Left renal pelvis (tissue), 4 donors: Measurements from ENCODE around the gene GALR1. TPM values are rescaled to one million over a fixed set of nuclear protein-coding genes. Genes with fewer than 3 reads are reported as not detected.

Source experiments
- DNase-seq, 4 donors: peaks; one replicate each; pipeline ENCODE4 v3.0.0-alpha.2; 2013; ENCODE audit warnings: low read depth in 4 of 4, low spot score in 3 of 4
- polyA plus RNA-seq, 4 donors: library from polyadenylated mRNA; unstranded; fragments of 120-200 nt; gene quantifications; one replicate each; pipeline ENCODE4 v1.2.1, GENCODE V29; 2013; ENCODE audit not compliant: insufficient read length in 4 of 4

Gene GALR1
- polyA plus RNA-seq, 4 donors: 0.07 to 0.19 (median 0.12) TPM

DNA sequence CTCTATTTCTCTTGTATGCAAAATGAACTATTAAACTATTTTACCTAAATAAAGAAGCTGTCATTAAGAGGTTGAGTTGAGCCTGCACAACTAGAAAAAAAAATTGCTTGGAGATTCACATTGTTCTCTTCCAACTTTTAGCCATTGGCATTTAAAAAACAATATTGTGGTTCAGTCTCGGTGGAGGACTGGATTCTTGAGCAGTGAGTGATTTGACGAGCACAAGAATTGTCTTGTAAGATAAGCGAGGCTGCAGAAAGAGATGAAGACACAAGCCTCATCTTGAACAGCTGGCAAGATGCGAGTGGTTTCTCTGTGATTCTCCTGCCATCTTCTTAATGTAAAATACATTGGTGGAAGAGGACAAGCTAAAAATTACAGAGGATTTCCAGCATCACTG, 67.0 kb downstream of the GALR1 start:
- DNase-seq: no peak

DNA sequence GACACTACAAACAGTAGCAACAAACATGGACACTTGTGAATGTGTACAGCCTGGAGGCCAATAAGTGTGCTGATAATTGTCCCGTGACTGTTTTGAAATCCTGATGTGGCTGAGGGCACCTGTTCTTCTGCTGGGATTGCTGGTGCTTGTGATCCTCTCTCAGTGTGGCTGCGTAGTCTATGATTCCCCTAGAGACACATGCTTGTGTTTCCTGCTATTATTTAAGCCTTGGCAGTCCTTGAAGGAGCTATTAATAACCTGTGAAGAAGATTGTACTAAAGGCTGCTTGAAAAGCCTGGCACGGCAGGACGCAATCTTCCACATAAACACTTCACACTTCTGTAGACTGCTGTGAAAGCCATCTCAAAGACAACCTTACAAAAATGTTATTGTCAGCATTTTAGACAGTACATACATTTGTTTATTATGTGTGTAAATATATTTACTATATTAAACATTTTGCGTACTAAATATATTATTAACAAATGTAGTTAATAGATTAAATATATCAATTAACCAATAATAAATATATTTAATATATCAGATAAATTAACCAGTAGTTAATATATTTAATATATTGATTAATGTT, 71.4 kb downstream of the GALR1 start:
- no peak for DNase-seq

DNA sequence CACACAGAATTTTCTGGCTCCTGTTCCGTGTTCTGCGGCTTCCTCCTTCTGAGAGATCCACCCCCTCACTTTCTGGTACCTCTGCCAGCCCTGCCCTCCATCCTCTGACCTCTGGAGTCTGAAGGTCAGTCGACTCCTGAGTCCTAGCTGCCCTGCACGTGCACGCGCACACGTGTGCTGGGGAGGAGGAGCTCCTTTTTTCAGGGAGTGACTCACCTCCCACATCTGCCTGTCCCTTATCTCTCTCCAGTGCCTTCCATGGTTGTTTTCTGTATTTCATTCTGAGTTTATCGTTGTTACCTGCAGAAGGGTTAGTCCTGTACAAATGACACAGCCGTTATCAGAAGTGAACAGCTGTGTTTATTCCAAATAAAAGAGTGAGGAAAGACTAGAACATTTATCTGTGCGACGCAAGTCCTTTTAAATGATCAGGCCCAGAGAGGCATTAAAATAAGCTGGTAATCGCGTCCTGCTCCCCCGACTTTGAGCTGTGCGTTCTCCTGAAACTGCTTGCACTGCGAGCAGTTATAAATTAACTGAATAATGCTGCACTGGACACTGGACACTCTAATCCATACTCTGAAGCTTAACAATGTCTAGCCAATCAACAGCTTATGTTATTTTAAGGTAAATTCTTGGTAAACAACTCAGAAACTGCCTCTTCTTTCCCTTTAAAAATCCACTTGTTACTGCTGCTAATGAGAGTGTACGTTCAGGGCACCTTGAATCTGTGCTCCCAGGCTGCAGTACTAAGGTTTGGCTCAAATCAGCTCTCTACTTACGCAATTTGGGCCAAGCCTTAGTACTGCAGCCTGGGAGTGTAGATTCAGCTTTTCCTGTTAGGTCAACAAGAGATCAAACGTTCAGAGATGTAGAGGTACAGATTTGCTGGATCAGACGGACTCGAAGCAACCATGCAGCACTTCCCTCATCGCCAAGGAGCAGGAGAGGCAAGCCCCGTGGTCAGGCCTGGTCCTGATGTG, 72.5 kb downstream of the GALR1 start:
- DNase-seq: no peak

DNA sequence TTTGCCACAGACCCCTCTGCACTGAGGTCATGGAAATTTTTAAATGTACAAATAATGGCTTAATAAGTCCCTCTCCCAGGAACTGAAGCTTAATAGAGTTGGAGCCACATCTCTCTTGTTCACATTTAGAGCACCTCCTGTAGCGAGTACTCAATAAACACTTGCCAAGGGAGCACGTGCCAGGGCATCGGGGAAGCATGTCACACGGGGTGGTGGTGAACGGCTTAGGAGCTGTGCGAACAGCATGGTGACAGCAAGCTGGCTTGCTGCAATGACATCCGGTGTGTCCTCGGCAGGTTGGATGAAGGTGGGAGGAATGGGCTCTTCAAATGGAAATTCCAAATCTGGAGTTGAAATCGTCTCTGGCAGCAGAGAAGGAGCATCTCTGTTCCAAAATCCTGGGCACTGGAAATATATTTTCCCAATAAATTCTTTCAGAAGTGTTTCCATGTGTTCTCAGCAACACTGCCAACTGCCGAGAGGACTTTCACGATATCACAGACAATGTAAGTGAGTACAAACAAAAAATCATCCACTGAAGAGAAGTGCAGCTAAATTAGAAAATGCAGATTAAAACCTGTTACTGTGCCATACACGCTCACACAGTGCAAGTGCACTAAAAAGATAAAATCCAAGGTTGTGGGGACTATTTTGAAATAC, 74.1 kb downstream of the GALR1 start:
- no peak for DNase-seq

Other genes with a start within 250 kb of the GALR1 start
- 10 to 100 TPM; 13.3 to 23.1 (median 20.1) TPM for gene MBP, start 117.1 kb upstream of the GALR1 start, polyA plus RNA-seq